ENCODE results near the gene DTYMK. TPM values are rescaled to one million over a fixed set of nuclear protein-coding genes. Genes with fewer than 3 reads are reported as not detected.

Gene DTYMK
- total and polyA plus RNA-seq, 2 donors (not counting 3 experiments of a cell fraction or from before 2014, with no cell fraction given), result 67.0 to 104 TPM

DNA sequence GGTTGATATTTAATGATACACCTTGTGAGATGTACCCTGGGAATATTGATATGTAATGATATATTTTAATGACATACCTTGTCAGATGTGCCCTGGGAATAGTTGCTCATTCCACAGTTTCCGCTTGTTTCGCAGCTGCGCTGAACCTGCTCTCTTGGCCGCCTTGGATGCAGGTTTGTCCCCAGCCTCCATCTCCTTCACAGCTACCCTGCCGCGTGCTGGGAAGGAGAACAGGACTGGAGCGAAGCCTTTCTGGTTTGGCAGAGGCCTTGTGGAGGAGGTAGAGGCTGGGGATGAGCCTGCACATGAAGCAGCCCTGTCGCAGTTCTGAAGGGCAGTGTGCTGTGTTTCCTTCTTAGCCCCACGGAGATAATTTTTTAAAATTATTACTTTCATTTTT, 34.5 kb downstream of the DTYMK start:
- intact Hi-C loops (cut with micrococcal nuclease) (no loop called here), dilution Hi-C loops (cut with MboI; ENCODE audit: extremely low pct_ligation_motif_present, low sequenced_read_pairs) (no loop called here)
- Histone ChIP-seq H3K9me1 (replicated peaks; ENCODE audit: control insufficient read depth, extremely low read depth, insufficient read depth, low read length) (no peaks in the 10 kb centered on the region), H3K4me2 (ENCODE audit: insufficient read depth, low read length) (no peak overlapping the region), H3K4me1 (ENCODE audit: control insufficient read depth, extremely low read depth, insufficient read depth, low read length) (no peaks in the 10 kb centered on the region), H3K27me3 (ENCODE audit: control insufficient read depth in 2 of 2, insufficient read depth in 2 of 2, low read length in 2 of 2) (no peaks in the 10 kb centered on the region), H3K36me3 (ENCODE audit: control insufficient read depth in 2 of 2, extremely low read depth in 1 of 2, insufficient read depth in 2 of 2, low read length in 2 of 2) (peaks cover 16 to 36% of the 10 kb centered on the region in 2 experiments), H3K27ac (ENCODE audit: insufficient read depth, low read depth, low read length) (no peak overlapping the region), H3K9me3 (replicated peaks; ENCODE audit: control insufficient read depth, insufficient read depth, low read length) (no peaks in the 10 kb centered on the region), H3K9ac (replicated peaks; ENCODE audit: extremely low read depth, insufficient read depth, low read length) (no peak overlapping the region), H2AFZ (ENCODE audit: low read depth, low read length) (no peak overlapping the region), H4K20me1 (replicated peaks; ENCODE audit: control insufficient read depth, extremely low read depth, insufficient read depth, low read length) (no peaks in the 10 kb centered on the region), H3K4me3 (replicated peaks in 1 of 3; ENCODE audit: insufficient read depth in 1 of 3, low read depth in 1 of 3, low read length in 3 of 3) (no peak overlapping the region), H3K79me2 (ENCODE audit: control insufficient read depth, insufficient read depth, low read length) (peaks cover 21% of the 10 kb centered on the region)
- DNase-seq (ENCODE audit: low read depth, low spot score), result no peak
- TF ChIP-seq MYC (IDR thresholded peaks at IDR 0.05; ENCODE audit: low read depth, low read length) (no peak), JUN (IDR thresholded peaks at IDR 0.05; ENCODE audit: borderline replicate concordance, insufficient read depth, insufficient read length, low read depth) (no peak), GATA2 (IDR thresholded peaks at IDR 0.05; ENCODE audit: insufficient read depth, insufficient read length, low read depth, low read length) (no peak), FOS (IDR thresholded peaks at IDR 0.05; ENCODE audit: borderline replicate concordance, insufficient read depth, low read length) (no peak), POLR2A (IDR thresholded peaks at IDR 0.05; ENCODE audit: low read depth, low read length) (no peak), EZH2 (IDR thresholded peaks at IDR 0.05; ENCODE audit: borderline replicate concordance, low read depth, low read length, severe bottlenecking) (no peak), POLR2AphosphoS5 (IDR thresholded peaks at IDR 0.05; ENCODE audit: insufficient read depth, low read depth, low read length) (no peak)
- TF ChIP-seq, protein P1, sequence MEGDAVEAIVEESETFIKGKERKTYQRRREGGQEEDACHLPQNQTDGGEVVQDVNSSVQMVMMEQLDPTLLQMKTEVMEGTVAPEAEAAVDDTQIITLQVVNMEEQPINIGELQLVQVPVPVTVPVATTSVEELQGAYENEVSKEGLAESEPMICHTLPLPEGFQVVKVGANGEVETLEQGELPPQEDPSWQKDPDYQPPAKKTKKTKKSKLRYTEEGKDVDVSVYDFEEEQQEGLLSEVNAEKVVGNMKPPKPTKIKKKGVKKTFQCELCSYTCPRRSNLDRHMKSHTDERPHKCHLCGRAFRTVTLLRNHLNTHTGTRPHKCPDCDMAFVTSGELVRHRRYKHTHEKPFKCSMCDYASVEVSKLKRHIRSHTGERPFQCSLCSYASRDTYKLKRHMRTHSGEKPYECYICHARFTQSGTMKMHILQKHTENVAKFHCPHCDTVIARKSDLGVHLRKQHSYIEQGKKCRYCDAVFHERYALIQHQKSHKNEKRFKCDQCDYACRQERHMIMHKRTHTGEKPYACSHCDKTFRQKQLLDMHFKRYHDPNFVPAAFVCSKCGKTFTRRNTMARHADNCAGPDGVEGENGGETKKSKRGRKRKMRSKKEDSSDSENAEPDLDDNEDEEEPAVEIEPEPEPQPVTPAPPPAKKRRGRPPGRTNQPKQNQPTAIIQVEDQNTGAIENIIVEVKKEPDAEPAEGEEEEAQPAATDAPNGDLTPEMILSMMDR (IDR thresholded peaks at IDR 0.05; ENCODE audit: extremely low read depth in 1 of 2, insufficient read depth in 1 of 2, low read depth in 1 of 2, low read length in 2 of 2), result no peak
- TF ChIP-seq, protein P2, sequence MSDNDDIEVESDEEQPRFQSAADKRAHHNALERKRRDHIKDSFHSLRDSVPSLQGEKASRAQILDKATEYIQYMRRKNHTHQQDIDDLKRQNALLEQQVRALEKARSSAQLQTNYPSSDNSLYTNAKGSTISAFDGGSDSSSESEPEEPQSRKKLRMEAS (IDR thresholded peaks at IDR 0.05; ENCODE audit: insufficient read depth, insufficient read length), result no peak
- BruUV-seq (replicated peaks), result no TSS peak
- CTCF ChIA-PET, result no interaction called here
- POLR2A ChIA-PET, result no interaction called here
- FAIRE-seq, result no peak
